A673 (cell line): ENCODE results near the gene LIMS2. TPM values are rescaled to one million over a fixed set of nuclear protein-coding genes. Genes with fewer than 3 reads are reported as not detected.

Source experiments
- BruUV-seq: library from RNA; stranded (reverse); fragments of 400-500 nt; replicated peaks from 2 replicates; lab custom pipeline; 2021; lab: Mats Ljungman, UMichigan
- CTCF ChIA-PET: fragments of 300-600 bp; sonication (Branson Sonifier 250); formaldehyde crosslinking; loops from one replicate; lab custom pipeline; 2022; ENCODE audit warnings: antibody characterized with exemption; lab: Charles Lee
- POLR2A ChIA-PET: fragments of 300-600 bp; sonication (Branson Sonifier 250); formaldehyde crosslinking; loops from one replicate; lab custom pipeline; 2022; ENCODE audit warnings: antibody characterized with exemption; ENCODE audit not compliant: low non-redundant PET; lab: Charles Lee
- DNase-seq: peaks from one replicate; pipeline ENCODE4 v3.0.0-alpha.2; 2015; ENCODE audit warnings: low spot score
- H3K27ac ChIP-seq: fragments of 200-600 bp; sonication (generic); 2 replicates; pipeline ENCODE4 v1.5.1; 2016; ENCODE audit warnings: mixed run types, low read depth, mild to moderate bottlenecking, mixed read lengths, antibody characterized with exemption, low read length; ENCODE audit not compliant: poor library complexity, severe bottlenecking
- H3K27me3 ChIP-seq: fragments of 200-600 bp; sonication (generic); replicated peaks from 2 replicates; pipeline ENCODE4 v1.6.1; 2017; ENCODE audit warnings: mixed run types, low read depth, mild to moderate bottlenecking, mixed read lengths, antibody characterized with exemption, low read length; ENCODE audit not compliant: insufficient read depth, poor library complexity
- H3K36me3 ChIP-seq: fragments of 200-600 bp; sonication (generic); 2 replicates; pipeline ENCODE4 v1.6.1; 2016; ENCODE audit warnings: mixed run types, mild to moderate bottlenecking, mixed read lengths, antibody characterized with exemption, low read length; ENCODE audit not compliant: insufficient read depth, poor library complexity, severe bottlenecking
- H3K4me1 ChIP-seq: fragments of 200-600 bp; sonication (generic); 2 replicates; pipeline ENCODE4 v1.6.1; 2017; ENCODE audit warnings: mixed run types, mild to moderate bottlenecking, mixed read lengths, antibody characterized with exemption, low read length; ENCODE audit not compliant: insufficient read depth, poor library complexity, severe bottlenecking
- H3K4me3 ChIP-seq: fragments of 200-600 bp; sonication (generic); 2 replicates; pipeline ENCODE4 v1.5.1; 2016; ENCODE audit warnings: low read depth, mixed run types, mild to moderate bottlenecking, mixed read lengths, low read length; ENCODE audit not compliant: poor library complexity, severe bottlenecking
- H3K9me3 ChIP-seq: fragments of 200-600 bp; sonication (generic); 2 replicates; pipeline ENCODE4 v1.6.1; 2016; ENCODE audit warnings: mixed run types, low read depth, mild to moderate bottlenecking, mixed read lengths, antibody characterized with exemption, low read length; ENCODE audit not compliant: poor library complexity, severe bottlenecking
- EZH2 ChIP-seq: fragments of 200-600 bp; sonication (generic); IDR thresholded peaks from 2 replicates; pipeline ENCODE4 v1.6.1; 2017; ENCODE audit warnings: borderline replicate concordance, low read depth, mild to moderate bottlenecking, mixed read lengths, antibody characterized with exemption, low read length; ENCODE audit not compliant: poor library complexity, severe bottlenecking
- intact Hi-C: fragments of 100-400 bp; cut with micrococcal nuclease; formaldehyde crosslinking; loops from one replicate; pipeline ENCODE4 v1.10.0; 2022; ENCODE audit not compliant: unreplicated experiment
- total RNA-seq: library from RNA; stranded (reverse); gene quantifications from 2 replicates; pipeline ENCODE4 v1.2.3, GENCODE V29; 2021
- TF ChIP-seq, protein P1 (sequence below): fragments of 300-800, 200-600 bp; sonication (generic); conservative IDR thresholded peaks from 2 replicates; pipeline ENCODE4 v1.5.1; 2017; ENCODE audit warnings: low read depth, mild to moderate bottlenecking, antibody characterized with exemption, low read length, moderate library complexity, mixed read lengths

The LIMS2 gene
- total RNA-seq, 1 experiment from 2014 or later, result 1.2 TPM

DNA sequence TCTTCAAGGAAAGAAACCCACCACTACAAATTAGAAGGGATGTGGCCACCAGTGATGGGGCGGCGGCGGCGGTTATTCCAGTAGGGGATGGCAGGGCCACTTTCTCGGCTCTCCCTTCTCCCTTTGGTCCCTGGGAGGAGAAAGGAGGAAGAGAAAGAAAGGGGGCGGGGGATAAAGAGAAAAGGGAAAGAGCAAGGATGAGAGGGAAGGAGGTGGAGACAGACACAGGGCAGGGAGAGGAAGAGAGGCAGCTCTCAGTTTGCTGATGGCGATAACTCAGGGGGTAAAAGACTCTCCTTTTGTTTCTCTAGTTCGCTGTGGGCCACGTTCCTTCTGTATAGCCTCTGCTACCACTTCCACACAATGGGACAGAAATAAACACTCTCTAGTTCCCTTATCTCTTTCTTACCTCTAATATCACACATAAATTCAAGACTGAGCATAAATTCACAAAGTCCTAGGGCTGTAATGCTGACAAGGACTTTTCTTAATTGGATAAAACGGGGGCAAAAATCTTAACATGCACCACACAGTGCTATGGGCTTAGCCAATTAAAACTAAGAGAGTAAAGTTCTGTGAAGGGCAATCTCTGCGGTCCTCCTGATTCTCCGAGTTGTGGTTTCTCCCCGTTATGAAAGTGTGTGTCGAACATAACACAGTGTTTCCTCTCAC lies 40.6 kb upstream of the LIMS2 start:
- TF ChIP-seq, protein P1, sequence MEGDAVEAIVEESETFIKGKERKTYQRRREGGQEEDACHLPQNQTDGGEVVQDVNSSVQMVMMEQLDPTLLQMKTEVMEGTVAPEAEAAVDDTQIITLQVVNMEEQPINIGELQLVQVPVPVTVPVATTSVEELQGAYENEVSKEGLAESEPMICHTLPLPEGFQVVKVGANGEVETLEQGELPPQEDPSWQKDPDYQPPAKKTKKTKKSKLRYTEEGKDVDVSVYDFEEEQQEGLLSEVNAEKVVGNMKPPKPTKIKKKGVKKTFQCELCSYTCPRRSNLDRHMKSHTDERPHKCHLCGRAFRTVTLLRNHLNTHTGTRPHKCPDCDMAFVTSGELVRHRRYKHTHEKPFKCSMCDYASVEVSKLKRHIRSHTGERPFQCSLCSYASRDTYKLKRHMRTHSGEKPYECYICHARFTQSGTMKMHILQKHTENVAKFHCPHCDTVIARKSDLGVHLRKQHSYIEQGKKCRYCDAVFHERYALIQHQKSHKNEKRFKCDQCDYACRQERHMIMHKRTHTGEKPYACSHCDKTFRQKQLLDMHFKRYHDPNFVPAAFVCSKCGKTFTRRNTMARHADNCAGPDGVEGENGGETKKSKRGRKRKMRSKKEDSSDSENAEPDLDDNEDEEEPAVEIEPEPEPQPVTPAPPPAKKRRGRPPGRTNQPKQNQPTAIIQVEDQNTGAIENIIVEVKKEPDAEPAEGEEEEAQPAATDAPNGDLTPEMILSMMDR, result no peak
- no peak for TF ChIP-seq EZH2
- intact Hi-C loops, result no loop called here
- no TSS peak for BruUV-seq
- Histone ChIP-seq H3K36me3 (peaks cover 38% of the 10 kb centered on the region), H3K9me3 (no peaks in the 10 kb centered on the region), H3K27me3 (no peaks in the 10 kb centered on the region), H3K4me3 (no peak overlapping the region), H3K4me1 (no peaks in the 10 kb centered on the region), H3K27ac (no peak overlapping the region)
- POLR2A ChIA-PET, result no interaction called here
- DNase-seq, result no peak
- CTCF ChIA-PET, result no interaction called here

DNA sequence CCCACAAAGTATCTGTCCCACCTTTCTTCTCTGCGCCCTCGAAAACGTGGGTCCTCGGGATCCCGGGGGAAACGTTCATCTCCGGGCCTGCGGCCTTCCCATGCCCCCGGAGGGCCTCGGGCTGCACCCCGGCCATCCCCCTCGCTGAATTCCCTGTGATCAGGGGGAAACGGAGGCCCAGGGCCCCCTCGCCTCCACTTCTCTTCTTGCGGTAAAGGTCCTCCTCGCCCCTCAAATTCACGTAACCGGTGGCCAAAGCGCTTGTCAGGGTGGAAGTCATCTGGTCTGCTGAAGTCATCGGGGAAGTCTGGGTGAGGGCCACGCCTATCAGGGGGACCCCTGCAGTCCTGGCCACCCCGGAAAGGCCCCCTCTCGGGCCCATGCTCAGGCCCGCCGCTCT lies 38.2 kb upstream of the LIMS2 start:
- H3K4me1 ChIP-seq, result no peaks in the 10 kb centered on the region
- BruUV-seq, result no TSS peak
- H3K27me3 ChIP-seq, result no peaks in the 10 kb centered on the region
- H3K4me3 ChIP-seq, result no peak overlapping the region
- DNase-seq, result no peak
- intact Hi-C loops, result no loop called here
- CTCF ChIA-PET, result no interaction called here
- no peak overlapping the region for H3K27ac ChIP-seq
- POLR2A ChIA-PET, result no interaction called here
- TF ChIP-seq, protein P1, result no peak
- TF ChIP-seq EZH2, result no peak
- H3K9me3 ChIP-seq, result no peaks in the 10 kb centered on the region
- H3K36me3 ChIP-seq, result peaks cover 35% of the 10 kb centered on the region

DNA sequence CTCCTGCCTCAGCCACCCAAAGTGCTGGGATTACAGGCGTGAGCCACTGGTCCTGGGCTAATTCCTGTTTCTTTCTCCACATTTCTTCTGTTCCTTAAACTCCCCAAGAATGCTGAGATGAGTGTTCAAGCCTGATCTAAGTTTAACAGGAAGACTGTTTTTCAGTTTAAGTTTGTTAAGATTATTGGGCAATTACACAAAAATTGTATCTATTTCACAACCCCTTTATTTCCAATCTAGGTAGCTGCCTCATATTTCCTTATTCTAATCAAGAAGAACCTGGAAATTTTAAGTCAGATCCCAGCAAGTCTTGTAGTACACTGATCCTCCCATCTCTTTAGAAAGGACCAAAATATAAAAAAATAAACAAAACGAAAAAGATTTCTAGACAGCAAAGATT lies 37.7 kb upstream of the LIMS2 start:
- no peak for TF ChIP-seq EZH2
- TF ChIP-seq, protein P1, result no peak

More for the DNA sequence above, 37.7 kb upstream of the LIMS2 start:
- Histone ChIP-seq H3K27me3 (no peaks in the 10 kb centered on the region), H3K9me3 (no peaks in the 10 kb centered on the region), H3K4me1 (no peaks in the 10 kb centered on the region), H3K27ac (no peak overlapping the region), H3K36me3 (peaks cover 39% of the 10 kb centered on the region), H3K4me3 (no peak overlapping the region)
- intact Hi-C loops, result no loop called here
- no peak for DNase-seq
- ChIA-PET CTCF (no interaction called here), POLR2A (no interaction called here)
- no TSS peak for BruUV-seq
